Glutamatergic neuron (in vitro differentiated cells): Measurements from ENCODE around the gene TADA1. TPM values are rescaled to one million over a fixed set of nuclear protein-coding genes. Genes with fewer than 3 reads are reported as not detected.

Source experiments
- DNase-seq: peaks from one replicate; pipeline ENCODE4 v3.0.0; 2022
- H3K27ac Mint-ChIP-seq: one replicate; pipeline ENCODE4 v1.8.0; 2020; ENCODE audit warnings: mild to moderate bottlenecking, mixed read lengths, inconsistent platforms; ENCODE audit not compliant: unreplicated experiment
- H3K27me3 Mint-ChIP-seq: one replicate; pipeline ENCODE4 v1.8.0; 2020; ENCODE audit warnings: mild to moderate bottlenecking, moderate library complexity, mixed read lengths, inconsistent platforms; ENCODE audit not compliant: unreplicated experiment
- H3K36me3 Mint-ChIP-seq: one replicate; pipeline ENCODE4 v1.8.0; 2020; ENCODE audit warnings: mild to moderate bottlenecking, mixed read lengths, inconsistent platforms; ENCODE audit not compliant: unreplicated experiment
- H3K4me1 Mint-ChIP-seq: one replicate; pipeline ENCODE4 v1.8.0; 2020; ENCODE audit warnings: mild to moderate bottlenecking, low read depth, mixed read lengths, inconsistent platforms; ENCODE audit not compliant: unreplicated experiment
- H3K4me3 Mint-ChIP-seq: one replicate; pipeline ENCODE4 v1.8.0; 2020; ENCODE audit warnings: mild to moderate bottlenecking, mixed read lengths, inconsistent platforms; ENCODE audit not compliant: unreplicated experiment
- H3K9me3 Mint-ChIP-seq: one replicate; pipeline ENCODE4 v1.8.0; 2020; ENCODE audit warnings: mild to moderate bottlenecking, moderate library complexity, mixed read lengths, inconsistent platforms; ENCODE audit not compliant: unreplicated experiment
- total RNA-seq: library from RNA; stranded (reverse); fragmentation: NEBNext Ultra II Directional; extraction: Animal tissue kit (Norgen Biotek cat#: 25700); gene quantifications from one replicate; pipeline ENCODE4 v1.2.1, GENCODE V29; 2021; ENCODE audit not compliant: unreplicated experiment
- TF ChIP-seq, protein P1 (sequence below): fragments of 200-600 bp; sonication (generic); IDR thresholded peaks from one replicate; pipeline ENCODE4 v1.5.0; 2021; ENCODE audit not compliant: partially characterized antibody, unreplicated experiment

Gene TADA1
- total RNA-seq, 1 donor from 2014 or later: 15.9 TPM

DNA sequence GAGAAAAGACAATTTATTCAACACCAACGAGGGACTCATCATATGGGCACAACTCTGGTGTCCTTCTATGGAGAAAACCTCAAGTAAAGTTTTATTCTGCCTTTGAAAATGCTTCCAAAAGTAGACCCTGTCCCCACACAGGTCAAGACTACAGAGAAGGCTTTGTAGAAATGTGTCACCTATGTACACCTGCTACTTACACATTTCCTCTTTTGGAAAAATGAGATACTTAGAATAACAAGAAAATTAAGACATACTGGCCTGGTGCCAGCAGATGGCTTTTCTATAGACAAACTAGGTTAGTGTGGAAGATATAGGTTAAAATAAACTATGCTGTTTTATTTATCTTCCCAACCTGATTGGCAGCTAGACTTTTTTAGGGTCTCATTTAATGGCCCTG, 23.1 kb downstream of the TADA1 start:
- H3K4me3 Mint-ChIP-seq: no peak overlapping the region
- no peaks in the 10 kb centered on the region for H3K9me3 Mint-ChIP-seq
- peaks cover 2% of the 10 kb centered on the region for H3K27me3 Mint-ChIP-seq
- no peaks in the 10 kb centered on the region for H3K36me3 Mint-ChIP-seq
- no peaks in the 10 kb centered on the region for H3K4me1 Mint-ChIP-seq
- TF ChIP-seq, protein P1, sequence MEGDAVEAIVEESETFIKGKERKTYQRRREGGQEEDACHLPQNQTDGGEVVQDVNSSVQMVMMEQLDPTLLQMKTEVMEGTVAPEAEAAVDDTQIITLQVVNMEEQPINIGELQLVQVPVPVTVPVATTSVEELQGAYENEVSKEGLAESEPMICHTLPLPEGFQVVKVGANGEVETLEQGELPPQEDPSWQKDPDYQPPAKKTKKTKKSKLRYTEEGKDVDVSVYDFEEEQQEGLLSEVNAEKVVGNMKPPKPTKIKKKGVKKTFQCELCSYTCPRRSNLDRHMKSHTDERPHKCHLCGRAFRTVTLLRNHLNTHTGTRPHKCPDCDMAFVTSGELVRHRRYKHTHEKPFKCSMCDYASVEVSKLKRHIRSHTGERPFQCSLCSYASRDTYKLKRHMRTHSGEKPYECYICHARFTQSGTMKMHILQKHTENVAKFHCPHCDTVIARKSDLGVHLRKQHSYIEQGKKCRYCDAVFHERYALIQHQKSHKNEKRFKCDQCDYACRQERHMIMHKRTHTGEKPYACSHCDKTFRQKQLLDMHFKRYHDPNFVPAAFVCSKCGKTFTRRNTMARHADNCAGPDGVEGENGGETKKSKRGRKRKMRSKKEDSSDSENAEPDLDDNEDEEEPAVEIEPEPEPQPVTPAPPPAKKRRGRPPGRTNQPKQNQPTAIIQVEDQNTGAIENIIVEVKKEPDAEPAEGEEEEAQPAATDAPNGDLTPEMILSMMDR: no peak
- no peak overlapping the region for H3K27ac Mint-ChIP-seq
- no peak for DNase-seq

DNA sequence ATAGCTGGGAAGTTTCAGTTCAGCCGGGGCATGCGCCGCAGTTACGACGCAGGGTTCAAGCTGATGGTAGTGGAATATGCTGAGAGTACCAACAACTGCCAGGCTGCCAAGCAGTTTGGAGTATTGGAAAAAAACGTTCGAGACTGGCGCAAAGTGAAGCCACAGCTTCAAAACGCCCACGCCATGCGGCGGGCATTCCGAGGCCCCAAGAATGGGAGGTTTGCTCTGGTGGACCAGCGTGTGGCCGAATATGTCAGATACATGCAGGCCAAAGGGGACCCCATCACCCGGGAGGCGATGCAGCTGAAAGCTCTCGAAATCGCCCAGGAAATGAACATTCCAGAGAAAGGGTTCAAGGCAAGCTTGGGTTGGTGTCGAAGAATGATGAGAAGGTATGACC, 26.9 kb downstream of the TADA1 start:
- no peak for DNase-seq
- Mint-ChIP-seq H3K27ac (no peak overlapping the region), H3K9me3 (no peaks in the 10 kb centered on the region), H3K4me1 (peaks cover 3% of the 10 kb centered on the region), H3K36me3 (no peaks in the 10 kb centered on the region), H3K4me3 (no peak overlapping the region), H3K27me3 (peaks cover 7% of the 10 kb centered on the region)
- TF ChIP-seq, protein P1: no peak

DNA sequence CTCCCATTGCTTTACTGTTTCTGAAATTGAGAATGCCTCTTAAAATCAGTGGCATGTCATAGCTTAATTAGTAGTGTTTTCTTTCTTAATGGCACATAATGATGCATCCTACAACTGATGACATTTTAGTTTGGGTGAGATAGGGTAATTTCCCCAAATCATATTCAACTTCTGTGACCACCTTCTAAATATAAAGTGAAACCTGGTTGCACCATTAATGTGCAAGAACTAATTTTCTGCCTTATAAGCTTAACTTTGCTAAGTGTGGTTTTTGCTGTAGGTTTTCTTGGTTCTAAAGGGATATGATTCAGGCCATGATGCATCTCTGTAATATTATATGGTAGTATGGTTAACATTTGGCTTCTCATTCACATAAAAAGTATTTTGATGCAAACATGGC, 27.9 kb downstream of the TADA1 start:
- TF ChIP-seq, protein P1: no peak
- H3K9me3 Mint-ChIP-seq: no peaks in the 10 kb centered on the region
- no peak overlapping the region for H3K27ac Mint-ChIP-seq
- DNase-seq: no peak
- H3K4me3 Mint-ChIP-seq: no peak overlapping the region
- no peaks in the 10 kb centered on the region for H3K36me3 Mint-ChIP-seq
- H3K4me1 Mint-ChIP-seq: peaks cover 3% of the 10 kb centered on the region
- H3K27me3 Mint-ChIP-seq: peaks cover 7% of the 10 kb centered on the region

DNA sequence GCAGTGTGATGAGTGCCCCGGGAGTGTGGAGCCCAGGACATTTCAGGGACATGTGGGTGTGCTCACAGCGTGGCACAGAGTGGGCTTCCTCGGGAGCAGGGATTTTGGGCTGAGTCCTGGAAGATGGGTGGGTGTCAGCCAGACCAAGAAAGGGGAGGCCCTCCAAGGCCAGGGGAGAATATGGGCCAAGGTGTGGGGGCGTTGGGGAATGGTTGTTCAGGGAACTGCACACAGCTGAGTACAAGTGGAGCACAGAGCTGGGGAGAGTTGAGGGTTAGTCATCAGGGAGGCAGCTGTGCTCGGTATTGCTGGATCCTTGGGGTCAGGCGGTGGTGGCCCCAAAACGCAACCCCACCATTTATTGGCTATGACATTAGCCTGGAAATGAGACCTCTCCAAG, 31.3 kb downstream of the TADA1 start:
- Mint-ChIP-seq H3K27ac (no peak overlapping the region), H3K27me3 (peaks cover 13% of the 10 kb centered on the region), H3K4me3 (no peak overlapping the region), H3K4me1 (peaks cover 11% of the 10 kb centered on the region), H3K36me3 (no peaks in the 10 kb centered on the region), H3K9me3 (peaks cover 5% of the 10 kb centered on the region)
- TF ChIP-seq, protein P1: no peak
- no peak for DNase-seq

DNA sequence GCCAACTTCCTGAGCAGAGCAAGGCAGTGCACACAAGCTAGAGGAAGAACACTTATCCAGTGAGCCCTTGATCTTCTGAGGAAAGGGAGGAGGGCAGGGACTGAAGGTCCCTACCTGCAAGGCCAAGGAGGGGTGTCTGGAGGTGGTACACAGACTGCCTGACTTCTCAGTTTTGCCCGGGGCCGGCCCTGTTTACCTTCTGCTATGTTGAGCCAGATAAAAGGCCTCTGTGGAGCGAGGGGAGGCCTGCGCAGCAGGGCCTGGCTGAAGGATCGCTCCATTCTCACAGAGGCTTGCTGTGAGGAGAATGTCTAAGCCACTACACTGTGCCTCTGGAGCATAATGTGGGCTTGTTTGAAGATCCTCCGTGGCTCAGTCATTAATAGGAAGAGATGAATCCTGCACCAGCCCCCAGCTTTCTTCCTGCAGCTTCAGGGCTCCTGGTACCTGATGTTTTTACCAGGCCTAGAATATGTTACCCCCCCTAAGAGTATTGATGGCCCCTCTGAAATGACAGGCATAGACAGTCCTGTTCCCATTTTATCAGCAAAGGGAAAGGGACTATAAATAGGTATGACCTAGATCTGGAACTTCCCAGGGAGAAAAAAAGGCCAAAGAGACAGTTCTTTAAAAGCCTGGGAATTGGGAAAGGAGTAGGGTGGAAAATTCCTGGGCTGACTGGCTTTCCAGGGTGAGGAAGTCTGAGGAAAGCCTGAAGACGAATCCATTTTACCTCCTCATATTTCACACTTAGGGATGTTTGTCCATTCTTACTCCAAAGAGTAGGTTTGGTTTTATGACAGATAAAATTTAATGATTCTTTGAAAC, 32.1 kb downstream of the TADA1 start:
- Mint-ChIP-seq H3K9me3 (peaks cover 6% of the 10 kb centered on the region), H3K27ac (no peak overlapping the region), H3K4me1 (peaks cover 11% of the 10 kb centered on the region), H3K36me3 (no peaks in the 10 kb centered on the region), H3K27me3 (peaks cover 13% of the 10 kb centered on the region), H3K4me3 (no peak overlapping the region)
- TF ChIP-seq, protein P1: no peak
- no peak for DNase-seq
